Activated CD8-positive, alpha-beta T cell treated with anti-CD3 and anti-CD28 coated beads for 36 hours (primary cell): ENCODE results near the gene TSPAN10. TPM values are rescaled to one million over a fixed set of nuclear protein-coding genes. Genes with fewer than 3 reads are reported as not detected.

Experiments used
- ATAC-seq: fragments of 200-7000 bp; cut with Tn5 transposase; one replicate; pipeline ENCODE4 v1.10.0; 2021; ENCODE audit warnings: mild to moderate bottlenecking, moderate library complexity
- CTCF ChIA-PET: fragments of 350-600 bp; sonication (Branson Sonifier 250); formaldehyde crosslinking; loops from one replicate; lab custom pipeline; 2021; ENCODE audit warnings: antibody characterized with exemption; lab: Charles Lee
- POLR2A ChIA-PET: fragments of 350-600 bp; sonication (Branson Sonifier 250); formaldehyde crosslinking; loops from one replicate; lab custom pipeline; 2021; ENCODE audit warnings: antibody characterized with exemption; lab: Charles Lee
- DNase-seq: peaks from one replicate; pipeline ENCODE4 v3.0.0-alpha.2; 2020
- H3K27ac Mint-ChIP-seq: one replicate; pipeline ENCODE4 v1.8.0; 2021; ENCODE audit warnings: mild to moderate bottlenecking, mixed read lengths
- H3K27me3 Mint-ChIP-seq: one replicate; pipeline ENCODE4 v1.8.0; 2021; ENCODE audit warnings: mixed read lengths
- H3K36me3 Mint-ChIP-seq: one replicate; pipeline ENCODE4 v1.8.0; 2021; ENCODE audit warnings: low read depth, mixed read lengths
- H3K4me1 Mint-ChIP-seq: one replicate; pipeline ENCODE4 v1.8.0; 2021; ENCODE audit warnings: low read depth, mixed read lengths
- H3K4me3 Mint-ChIP-seq: one replicate; pipeline ENCODE4 v1.8.0; 2021; ENCODE audit warnings: mild to moderate bottlenecking, moderate library complexity, mixed read lengths
- H3K9me3 Mint-ChIP-seq: one replicate; pipeline ENCODE4 v1.8.0; 2021; ENCODE audit warnings: mixed read lengths
- intact Hi-C: fragments of 100-400 bp; cut with micrococcal nuclease; formaldehyde crosslinking; loops from one replicate; pipeline ENCODE4 v1.10.0; 2022
- total RNA-seq, 2 experiments: library from RNA; stranded (reverse); gene quantifications; one replicate each; pipeline ENCODE4 v1.2.3, GENCODE V29; 2021
- TF ChIP-seq, protein P1 (sequence below): fragments of 200-600 bp; IDR thresholded peaks from one replicate; pipeline ENCODE4 v1.8.0; 2022; ENCODE audit warnings: antibody characterized with exemption, mild to moderate bottlenecking

Gene TSPAN10
- total RNA-seq, 2 experiments from 2014 or later: 0.18 to 0.22 TPM

DNA sequence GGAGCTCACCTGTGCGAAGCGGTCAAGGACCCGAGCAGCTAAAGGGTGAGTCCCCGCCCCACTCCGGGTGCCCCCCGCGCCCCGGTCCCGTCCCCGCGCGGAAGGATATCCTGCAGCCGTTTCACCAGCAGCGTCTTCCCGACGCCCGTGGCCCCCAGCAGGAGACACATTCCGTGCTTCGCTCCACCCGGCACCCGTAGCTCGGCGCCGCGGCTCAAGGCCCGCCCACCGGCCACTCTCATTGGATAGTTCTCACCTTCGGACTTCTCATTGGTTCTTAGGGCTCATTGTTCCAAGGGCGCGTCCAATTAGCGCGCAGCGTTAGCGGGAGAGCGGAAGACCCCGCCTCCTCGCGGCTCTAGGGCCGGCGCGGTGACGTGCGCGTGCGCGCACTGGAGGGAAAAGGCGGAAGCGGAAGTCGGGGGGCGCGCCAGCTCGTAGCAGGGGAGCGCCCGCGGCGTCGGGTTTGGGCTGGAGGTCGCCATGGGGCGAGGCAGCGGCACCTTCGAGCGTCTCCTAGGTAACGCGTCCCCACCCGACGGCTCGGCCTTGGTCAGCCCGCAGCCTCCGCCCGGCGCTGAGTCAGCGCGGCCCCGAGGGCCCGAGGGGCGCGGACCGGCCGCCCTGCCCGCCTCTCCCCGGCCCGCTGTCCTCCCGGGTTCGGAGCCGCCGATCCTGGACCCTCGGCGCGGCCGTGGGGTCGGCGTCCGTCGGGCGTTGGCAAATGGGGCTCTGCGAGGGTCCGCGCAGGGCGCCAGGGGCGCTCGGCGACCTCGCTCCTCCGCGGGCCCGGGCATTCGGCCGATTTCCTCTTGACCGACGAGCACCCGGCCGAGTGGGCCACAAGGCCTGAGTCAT, 46.8 kb downstream of the TSPAN10 start, which contains the start of the genes ARL16 and HGS:
TSS of gene ARL16 (minus strand) at position 214 of the 858 bp plus-strand sequence. CDS start at position 170, 44 bp downstream.
TSS of gene HGS (plus strand) at position 428 of the 858 bp plus-strand sequence. CDS start at position 484, 56 bp downstream.
- Mint-ChIP-seq H3K27ac (peak within 1 kb of the TSS; percentile 85), H3K27me3 (no peaks in the 10 kb centered on the region), H3K36me3 (peaks cover 40% of the 10 kb centered on the region), H3K4me3 (peak within 1 kb of the TSS; percentile 93), H3K9me3 (no peaks in the 10 kb centered on the region), H3K4me1 (peaks cover 31% of the 10 kb centered on the region)
- ChIA-PET CTCF (interaction anchor here (0.6 to 2.7 kb wide), 8 partner anchors 9 to 338 kb away, joined by 3 to 11 read pairs (median 4); partner anchors contain the start of genes CENPX and MRPL12), POLR2A (interaction anchor here (0.7 to 6.7 kb wide), 15 partner anchors 9 to 183 kb away, joined by 3 to 73 read pairs (median 7); partner anchors contain the start of genes CCDC137, FAAP100, MRPL12 and OXLD1)
- DNase-seq: peak; percentile 98
- TF ChIP-seq, protein P1, sequence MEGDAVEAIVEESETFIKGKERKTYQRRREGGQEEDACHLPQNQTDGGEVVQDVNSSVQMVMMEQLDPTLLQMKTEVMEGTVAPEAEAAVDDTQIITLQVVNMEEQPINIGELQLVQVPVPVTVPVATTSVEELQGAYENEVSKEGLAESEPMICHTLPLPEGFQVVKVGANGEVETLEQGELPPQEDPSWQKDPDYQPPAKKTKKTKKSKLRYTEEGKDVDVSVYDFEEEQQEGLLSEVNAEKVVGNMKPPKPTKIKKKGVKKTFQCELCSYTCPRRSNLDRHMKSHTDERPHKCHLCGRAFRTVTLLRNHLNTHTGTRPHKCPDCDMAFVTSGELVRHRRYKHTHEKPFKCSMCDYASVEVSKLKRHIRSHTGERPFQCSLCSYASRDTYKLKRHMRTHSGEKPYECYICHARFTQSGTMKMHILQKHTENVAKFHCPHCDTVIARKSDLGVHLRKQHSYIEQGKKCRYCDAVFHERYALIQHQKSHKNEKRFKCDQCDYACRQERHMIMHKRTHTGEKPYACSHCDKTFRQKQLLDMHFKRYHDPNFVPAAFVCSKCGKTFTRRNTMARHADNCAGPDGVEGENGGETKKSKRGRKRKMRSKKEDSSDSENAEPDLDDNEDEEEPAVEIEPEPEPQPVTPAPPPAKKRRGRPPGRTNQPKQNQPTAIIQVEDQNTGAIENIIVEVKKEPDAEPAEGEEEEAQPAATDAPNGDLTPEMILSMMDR: no peak
- intact Hi-C loops: no loop called here
- ATAC-seq: peak; percentile 99

GRCh38 chr17:81684442-81684911, 47.5 kb downstream of the TSPAN10 start:
- TF ChIP-seq, protein P1: no peak
- DNase-seq (peak; percentile 48), ATAC-seq (no peak)
- CTCF ChIA-PET: interaction anchor here (1.1 to 2.7 kb wide), 4 partner anchors 9 to 185 kb away, joined by 3 to 11 read pairs (median 4); partner anchors contain the start of gene MRPL12
- intact Hi-C loops: no loop called here
- POLR2A ChIA-PET: interaction anchor here (0.5 to 6.7 kb wide), 12 partner anchors 9 to 183 kb away, joined by 3 to 73 read pairs (median 8); partner anchors contain the start of genes CCDC137, FAAP100, MRPL12 and OXLD1
- Mint-ChIP-seq H3K4me1 (peaks cover 35% of the 10 kb centered on the region), H3K4me3 (peak overlapping the region; percentile 93), H3K9me3 (no peaks in the 10 kb centered on the region), H3K27me3 (no peaks in the 10 kb centered on the region), H3K36me3 (peaks cover 45% of the 10 kb centered on the region), H3K27ac (peak overlapping the region; percentile 77)

GRCh38 chr17:81685108-81685507, 48.1 kb downstream of the TSPAN10 start:
- ChIA-PET CTCF (interaction anchor here (1.1 to 2.7 kb wide), 3 partner anchors 10 to 169 kb away, joined by 3 to 11 read pairs (median 3); partner anchors contain the start of gene MRPL12), POLR2A (interaction anchor here (0.5 to 6.7 kb wide), 12 partner anchors 10 to 182 kb away, joined by 3 to 73 read pairs (median 8); partner anchors contain the start of genes CCDC137, FAAP100, MRPL12 and OXLD1)
- Mint-ChIP-seq H3K9me3 (no peaks in the 10 kb centered on the region), H3K4me3 (peak overlapping the region; percentile 93), H3K36me3 (peaks cover 49% of the 10 kb centered on the region), H3K27ac (peak overlapping the region; percentile 77), H3K27me3 (no peaks in the 10 kb centered on the region), H3K4me1 (peaks cover 35% of the 10 kb centered on the region)
- intact Hi-C loops: no loop called here
- TF ChIP-seq, protein P1: no peak
- peak; percentile 74 for DNase-seq
- no peak for ATAC-seq

- Mint-ChIP-seq H3K27ac (no peak overlapping the region), H3K9me3 (no peaks in the 10 kb centered on the region), H3K4me1 (peaks cover 35% of the 10 kb centered on the region), H3K4me3 (no peak overlapping the region), H3K36me3 (peaks cover 46% of the 10 kb centered on the region), H3K27me3 (no peaks in the 10 kb centered on the region)
- CTCF ChIA-PET: no interaction called here
- intact Hi-C loops: no loop called here
- no peak for ATAC-seq
- POLR2A ChIA-PET: interaction anchor here (6.7 kb wide), 1 partner anchor 17 kb away, joined by 73 read pairs; the partner anchor contains the start of gene MRPL12
- DNase-seq: no peak
- TF ChIP-seq, protein P1: no peak
These were observed 49.6 kb downstream of the TSPAN10 start for GRCh38 chr17:81686614-81687013.
